ENCODE data around the gene ZNF516.

ZNF516 gene

DNA sequence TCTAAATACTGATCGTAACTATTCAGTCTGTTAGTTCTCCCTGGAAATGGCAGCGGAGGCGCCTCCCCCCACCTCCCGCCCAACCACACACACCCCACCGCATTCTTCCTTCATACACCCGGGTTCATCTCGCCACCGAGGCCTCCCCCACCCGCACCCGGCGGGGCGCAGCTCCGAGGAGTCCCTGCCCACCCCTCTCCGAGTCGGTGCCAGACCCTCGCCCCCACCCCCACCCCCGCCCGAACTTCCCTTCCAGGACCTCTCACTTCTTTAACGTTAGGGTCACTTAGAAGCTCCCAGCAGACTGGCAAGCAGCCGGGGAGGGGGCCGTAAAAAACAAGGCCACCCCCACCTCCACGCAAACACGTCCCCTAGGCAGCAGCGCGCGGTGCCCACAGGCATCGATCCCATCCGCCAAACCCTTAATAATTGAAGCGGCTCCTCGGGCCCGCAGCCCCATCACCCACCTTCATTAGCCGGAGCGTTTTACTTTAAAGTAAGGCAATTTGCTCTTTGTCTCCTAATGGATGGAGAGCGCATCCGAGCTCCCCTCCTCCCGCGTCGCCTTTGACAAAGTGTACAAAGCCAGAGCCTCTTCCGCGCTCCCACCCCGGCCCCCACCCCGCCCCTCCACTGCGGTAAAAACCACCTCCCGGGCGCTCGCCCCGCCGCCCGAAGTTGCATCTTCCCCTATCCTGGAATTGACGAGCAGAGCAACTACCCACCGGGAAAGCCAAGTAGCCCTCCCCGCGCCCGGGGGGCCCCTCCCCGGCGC, 624 bp downstream of the ZNF516 start:
- no peak for TF ChIP-seq CTCF (IDR thresholded peaks at IDR 0.05; ENCODE audit: poor library complexity, severe bottlenecking)
- Histone ChIP-seq H3K36me3 (ENCODE audit: low read depth) (no peaks in the 10 kb centered on the region), H3K4me1 (ENCODE audit: insufficient read depth, poor library complexity, severe bottlenecking) (peaks cover 10% of the 10 kb centered on the region), H3K9me3 (ENCODE audit: severe bottlenecking) (no peaks in the 10 kb centered on the region), H3K4me3 (ENCODE audit: severe bottlenecking) (peak overlapping the region; percentile 76), H3K27ac (ENCODE audit: poor library complexity, severe bottlenecking) (peak overlapping the region; percentile 67), H3K27me3 (ENCODE audit: insufficient read depth, poor library complexity, severe bottlenecking) (no peaks in the 10 kb centered on the region)
- ATAC-seq (ENCODE audit: low read depth) (0 out of 3 replicates have a peak, but pooled peaks have one; percentile 19), DNase-seq (ENCODE audit: low spot score) (no peak)

- H3K27ac ChIP-seq (ENCODE audit: poor library complexity, severe bottlenecking), result peak overlapping the region; percentile 67
- peaks cover 18% of the 10 kb centered on the region for H3K4me1 ChIP-seq (ENCODE audit: insufficient read depth, poor library complexity, severe bottlenecking)
- H3K9me3 ChIP-seq (ENCODE audit: severe bottlenecking), result no peaks in the 10 kb centered on the region
- no peaks in the 10 kb centered on the region for H3K36me3 ChIP-seq (ENCODE audit: low read depth)
- no peaks in the 10 kb centered on the region for H3K27me3 ChIP-seq (ENCODE audit: insufficient read depth, poor library complexity, severe bottlenecking)
- H3K4me3 ChIP-seq (ENCODE audit: severe bottlenecking), result peak overlapping the region; percentile 76
- peak; percentile 11; the same call in 1 of the 3 replicates for ATAC-seq (ENCODE audit: low read depth)
- no peak for DNase-seq (ENCODE audit: low spot score)
- TF ChIP-seq CTCF (IDR thresholded peaks at IDR 0.05; ENCODE audit: poor library complexity, severe bottlenecking), result no peak
Observed at GRCh38 chr18:76493213-76494161, 1.6 kb downstream of the ZNF516 start.

- Histone ChIP-seq H3K4me1 (ENCODE audit: insufficient read depth, poor library complexity, severe bottlenecking) (peaks cover 18% of the 10 kb centered on the region), H3K36me3 (ENCODE audit: low read depth) (no peaks in the 10 kb centered on the region), H3K9me3 (ENCODE audit: severe bottlenecking) (no peaks in the 10 kb centered on the region), H3K27ac (ENCODE audit: poor library complexity, severe bottlenecking) (peak overlapping the region; percentile 67), H3K4me3 (ENCODE audit: severe bottlenecking) (peak overlapping the region; percentile 76), H3K27me3 (ENCODE audit: insufficient read depth, poor library complexity, severe bottlenecking) (no peaks in the 10 kb centered on the region)
- TF ChIP-seq CTCF (IDR thresholded peaks at IDR 0.05; ENCODE audit: poor library complexity, severe bottlenecking), result no peak
- ATAC-seq (ENCODE audit: low read depth) (peak; percentile 68), DNase-seq (ENCODE audit: low spot score) (peak; percentile 98)
Observed at GRCh38 chr18:76492669-76493212, 2.3 kb downstream of the ZNF516 start.

DNA sequence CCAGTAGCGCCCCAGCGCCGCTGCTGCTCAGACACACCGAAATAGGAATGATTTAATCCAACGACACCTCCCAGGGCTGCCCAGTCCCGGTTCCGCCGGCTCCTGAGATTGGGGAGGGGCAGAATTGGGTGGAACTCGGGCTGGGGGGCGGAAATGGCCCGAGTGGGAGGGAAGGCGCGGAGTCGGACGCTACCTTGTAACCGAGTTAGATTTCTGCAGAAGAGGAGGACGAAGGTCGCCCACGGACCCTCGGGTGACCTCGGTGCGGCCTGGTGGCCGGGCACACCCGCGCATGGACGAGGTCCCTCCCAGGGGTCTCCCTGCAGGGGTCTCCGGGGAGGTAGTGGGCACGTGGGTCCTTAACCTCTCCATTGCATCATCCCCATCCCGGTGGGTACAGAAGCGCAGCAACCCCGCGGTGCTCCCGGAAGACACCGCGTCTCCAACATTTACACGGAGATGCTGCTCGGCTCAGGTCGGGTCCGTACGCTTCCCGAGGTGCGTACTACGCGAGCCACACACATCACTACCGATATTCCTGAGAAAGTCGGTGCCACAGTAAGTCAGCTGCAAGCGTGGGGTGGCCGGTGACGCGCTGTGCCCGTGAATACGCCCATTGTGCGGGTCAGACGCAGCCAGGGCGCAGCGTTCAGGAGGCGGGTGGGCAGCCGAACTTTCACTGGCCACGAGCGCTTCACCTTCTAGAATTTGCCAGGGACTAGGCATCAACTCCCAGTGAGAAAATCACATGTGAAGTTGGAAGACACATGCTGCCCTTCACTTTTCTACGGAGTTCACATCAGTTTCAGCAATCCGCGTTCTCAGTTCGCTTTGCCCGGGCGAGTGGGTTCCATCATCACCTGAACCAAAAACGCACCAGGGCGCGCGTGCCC, 3.0 kb downstream of the ZNF516 start:
- Histone ChIP-seq H3K9me3 (ENCODE audit: severe bottlenecking) (no peaks in the 10 kb centered on the region), H3K27ac (ENCODE audit: poor library complexity, severe bottlenecking) (peak overlapping the region; percentile 67), H3K27me3 (ENCODE audit: insufficient read depth, poor library complexity, severe bottlenecking) (no peaks in the 10 kb centered on the region), H3K4me1 (ENCODE audit: insufficient read depth, poor library complexity, severe bottlenecking) (peaks cover 18% of the 10 kb centered on the region), H3K36me3 (ENCODE audit: low read depth) (no peaks in the 10 kb centered on the region), H3K4me3 (ENCODE audit: severe bottlenecking) (peak overlapping the region; percentile 76)
- peak; percentile 36 for ATAC-seq (ENCODE audit: low read depth)
- no peak for DNase-seq (ENCODE audit: low spot score)
- no peak for TF ChIP-seq CTCF (IDR thresholded peaks at IDR 0.05; ENCODE audit: poor library complexity, severe bottlenecking)

Data from RWPE2 (cell line).